NCI-H2081 (cell line): ENCODE results near the gene SDS.

Source experiments
- DNase-seq, 2 experiments: peaks; one replicate each; lab custom pipeline; 2025; lab: John Stamatoyannopoulos, UW

The SDS gene

GRCh38 chr12:113425960-113426453 lies 22.3 kb upstream of the SDS start:
- DNase-seq: no peak

GRCh38 chr12:113424915-113425823 lies 21.5 kb upstream of the SDS start:
- peak; percentile 6 to 8 for DNase-seq

- no peak for DNase-seq
These were observed 20.8 kb upstream of the SDS start for GRCh38 chr12:113424456-113424855.

- DNase-seq: no peak
These were observed 19.4 kb upstream of the SDS start for GRCh38 chr12:113422886-113423669.

- no peak for DNase-seq
These were observed 18.6 kb upstream of the SDS start, which contains the start of gene SDSL for GRCh38 chr12:113422030-113422885. Gene SDSL (plus strand): TSS chr12:113422380. CDS start chr12:113427983, 5,603 bp downstream.

GRCh38 chr12:113420996-113421595 lies 17.4 kb upstream of the SDS start:
- DNase-seq: no peak

GRCh38 chr12:113418213-113418879 lies 14.7 kb upstream of the SDS start:
- no peak for DNase-seq

GRCh38 chr12:113416091-113416754 lies 12.5 kb upstream of the SDS start:
- DNase-seq: no peak

- no peak for DNase-seq
These were observed 10.9 kb upstream of the SDS start for GRCh38 chr12:113414519-113415038.

- no peak for DNase-seq
These were observed 9.8 kb upstream of the SDS start for GRCh38 chr12:113413488-113413939.

GRCh38 chr12:113409462-113410124 lies 5.9 kb upstream of the SDS start:
- no peak for DNase-seq

- no peak for DNase-seq
These were observed 5.1 kb upstream of the SDS start for GRCh38 chr12:113408756-113409298.

GRCh38 chr12:113407931-113408600 lies 4.4 kb upstream of the SDS start:
- no peak for DNase-seq

GRCh38 chr12:113405694-113406093 lies 2.0 kb upstream of the SDS start:
- DNase-seq: no peak

GRCh38 chr12:113402586-113403260 lies 964 bp downstream of the SDS start:
- no peak for DNase-seq

GRCh38 chr12:113401066-113402000 lies 2.4 kb downstream of the SDS start:
- no peak for DNase-seq

GRCh38 chr12:113400362-113400761 lies 3.3 kb downstream of the SDS start:
- DNase-seq: no peak
